H1 (cell line): Measurements from ENCODE around the gene LRP2BP.

Experiments
- ATF3 ChIP-seq: IDR thresholded peaks from 2 replicates; pipeline ENCODE4 v1.6.1; 2011; ENCODE audit warnings: low read depth, mild to moderate bottlenecking, low read length; ENCODE audit not compliant: insufficient read depth
- CTCF ChIP-seq, 3 experiments: IDR thresholded peaks; 1 replicate in 2 of 3; 2 replicates in 1 of 3; pipeline versions ENCODE4 v1.5.1 to v1.6.1; 2011; ENCODE audit warnings: low read length in 3 of 3, mild to moderate bottlenecking in 3 of 3, inconsistent platforms in 2 of 3, low read depth in 1 of 3, moderate library complexity in 1 of 3; ENCODE audit not compliant: insufficient read depth in 1 of 3; ENCODE audit errors: control extremely low read depth in 1 of 3
- EGR1 ChIP-seq: IDR thresholded peaks from 2 replicates; pipeline ENCODE4 v1.6.1; 2011; ENCODE audit warnings: low read depth, low read length, borderline replicate concordance
- FOSL1 ChIP-seq: IDR thresholded peaks from 2 replicates; pipeline ENCODE4 v1.6.1; 2011; ENCODE audit warnings: mild to moderate bottlenecking, low read depth, low read length, moderate library complexity; ENCODE audit not compliant: insufficient read depth
- MAX ChIP-seq: IDR thresholded peaks from 2 replicates; pipeline ENCODE4 v1.6.1; 2012; ENCODE audit warnings: inconsistent platforms
- NRF1 ChIP-seq: IDR thresholded peaks from 2 replicates; pipeline ENCODE4 v1.6.1; 2011; ENCODE audit warnings: mild to moderate bottlenecking, low read depth, low read length, improper control_type of control experiment
- POLR2A ChIP-seq, 2 experiments: IDR thresholded peaks; 1 replicate in 1 of 2; 2 replicates in 1 of 2; pipeline ENCODE4 v1.6.1; 2011; ENCODE audit warnings: low read depth in 2 of 2, low read length in 2 of 2, mild to moderate bottlenecking in 2 of 2; ENCODE audit errors: control extremely low read depth in 1 of 2
- RFX5 ChIP-seq: IDR thresholded peaks from 2 replicates; pipeline ENCODE4 v1.6.1; 2011; ENCODE audit warnings: low read depth, low read length, improper control_type of control experiment, borderline replicate concordance
- TAF1 ChIP-seq: IDR thresholded peaks from 2 replicates; pipeline ENCODE4 v1.6.1; 2011; ENCODE audit warnings: mild to moderate bottlenecking, low read depth, low read length

- TF ChIP-seq CTCF (IDR thresholded peaks at IDR 0.05; ENCODE audit: control extremely low read depth in 1 of 3, insufficient read depth in 1 of 3, low read depth in 1 of 3, low read length in 3 of 3): no peak
- no peak for TF ChIP-seq NRF1
- TF ChIP-seq FOSL1: no peak
- TF ChIP-seq TAF1: no peak
- no peak for TF ChIP-seq ATF3
- no peak for TF ChIP-seq EGR1
- TF ChIP-seq MAX: no peak
- TF ChIP-seq POLR2A (IDR thresholded peaks at IDR 0.05; ENCODE audit: control extremely low read depth in 1 of 2, low read depth in 2 of 2, low read length in 2 of 2): no peak
- TF ChIP-seq RFX5: no peak
Observed at GRCh38 chr4:185426960-185427688, 31.4 kb upstream of the LRP2BP start.
